ENCODE measurements around the gene SCML1. TPM values are rescaled to one million over a fixed set of nuclear protein-coding genes. Genes with fewer than 3 reads are reported as not detected.

SCML1 gene
- total RNA-seq, 6 donors from 2014 or later = 6.8 to 20.9 (median 12.8) TPM

GRCh38 chrX:17707731-17708130 is 29.6 kb upstream of the SCML1 start:
- ATAC-seq (ENCODE audit: low FRiP score in 2 of 2) = no peak
- H3K36me3 ChIP-seq = no peaks in the 10 kb centered on the region
- H3K27ac ChIP-seq = no peak overlapping the region
- H3K27me3 ChIP-seq = no peaks in the 10 kb centered on the region
- 78 to 88% methylated on average over 3 of the region's 3 CpGs for WGBS, 2 donors
- H3K4me3 ChIP-seq = no peak overlapping the region
- DNase-seq = no peak
- no peaks in the 10 kb centered on the region for H3K4me1 ChIP-seq
- H3K9me3 ChIP-seq = no peaks in the 10 kb centered on the region
- TF ChIP-seq POLR2A (IDR thresholded peaks at IDR 0.05) (no peak), EP300 (IDR thresholded peaks at IDR 0.05) (no peak), CTCF (IDR thresholded peaks at IDR 0.05) (no peak), POLR2AphosphoS5 (IDR thresholded peaks at IDR 0.05) (no peak)

GRCh38 chrX:17710871-17711301 is 26.4 kb upstream of the SCML1 start:
- no peak for DNase-seq

GRCh38 chrX:17713288-17713687 is 24.0 kb upstream of the SCML1 start:
- DNase-seq = no peak
- Histone ChIP-seq H3K27ac (no peak overlapping the region), H3K4me1 (no peaks in the 10 kb centered on the region), H3K4me3 (no peak overlapping the region), H3K9me3 (no peaks in the 10 kb centered on the region), H3K36me3 (no peaks in the 10 kb centered on the region), H3K27me3 (no peaks in the 10 kb centered on the region)
- WGBS, 2 donors = 41 to 46% methylated on average over 2 of the region's 2 CpGs
- no peak for TF ChIP-seq CTCF (IDR thresholded peaks at IDR 0.05)
- TF ChIP-seq EP300 (IDR thresholded peaks at IDR 0.05) = no peak
- no peak for TF ChIP-seq POLR2AphosphoS5 (IDR thresholded peaks at IDR 0.05)
- no peak for TF ChIP-seq POLR2A (IDR thresholded peaks at IDR 0.05)
- no peak for ATAC-seq (ENCODE audit: low FRiP score in 2 of 2)

More at GRCh38 chrX:17710871-17711301, 26.4 kb upstream of the SCML1 start:
- TF ChIP-seq POLR2A (IDR thresholded peaks at IDR 0.05) (no peak), EP300 (IDR thresholded peaks at IDR 0.05) (no peak), POLR2AphosphoS5 (IDR thresholded peaks at IDR 0.05) (no peak), CTCF (IDR thresholded peaks at IDR 0.05) (no peak)
- Histone ChIP-seq H3K27me3 (no peaks in the 10 kb centered on the region), H3K4me1 (no peaks in the 10 kb centered on the region), H3K9me3 (no peaks in the 10 kb centered on the region), H3K27ac (no peak overlapping the region), H3K36me3 (no peaks in the 10 kb centered on the region), H3K4me3 (no peak overlapping the region)
- 71% methylated on average over 1 of the region's 1 CpG; no CpG with 5 or more reads in 1 of the 2 donors for WGBS, 2 donors
- ATAC-seq (ENCODE audit: low FRiP score in 2 of 2) = no peak

GRCh38 chrX:17718649-17719165 is 18.6 kb upstream of the SCML1 start:
- Histone ChIP-seq H3K4me1 (no peaks in the 10 kb centered on the region), H3K4me3 (no peak overlapping the region), H3K27ac (no peak overlapping the region), H3K9me3 (no peaks in the 10 kb centered on the region), H3K36me3 (no peaks in the 10 kb centered on the region), H3K27me3 (no peaks in the 10 kb centered on the region)
- no peak for DNase-seq
- TF ChIP-seq EP300 (IDR thresholded peaks at IDR 0.05) (no peak), CTCF (IDR thresholded peaks at IDR 0.05) (no peak), POLR2A (IDR thresholded peaks at IDR 0.05) (no peak), POLR2AphosphoS5 (IDR thresholded peaks at IDR 0.05) (no peak)
- no peak for ATAC-seq (ENCODE audit: low FRiP score in 2 of 2)

- no peaks in the 10 kb centered on the region for H3K27me3 ChIP-seq
These were observed 17.6 kb upstream of the SCML1 start for GRCh38 chrX:17719711-17720110.

More at GRCh38 chrX:17719711-17720110, 17.6 kb upstream of the SCML1 start:
- no peak for TF ChIP-seq CTCF (IDR thresholded peaks at IDR 0.05)
- TF ChIP-seq EP300 (IDR thresholded peaks at IDR 0.05) = no peak
- no peak for TF ChIP-seq POLR2AphosphoS5 (IDR thresholded peaks at IDR 0.05)
- TF ChIP-seq POLR2A (IDR thresholded peaks at IDR 0.05) = no peak
- no peaks in the 10 kb centered on the region for H3K36me3 ChIP-seq
- ATAC-seq (ENCODE audit: low FRiP score in 2 of 2) (no peak), DNase-seq (no peak)
- no peaks in the 10 kb centered on the region for H3K4me1 ChIP-seq
- H3K4me3 ChIP-seq = no peak overlapping the region
- WGBS, 2 donors = 68 to 83% methylated on average over 6 of the region's 6 CpGs
- H3K27ac ChIP-seq = no peak overlapping the region
- H3K9me3 ChIP-seq = no peaks in the 10 kb centered on the region

Data from upper lobe of left lung (tissue), 6 donors.